H9 (cell line): Measurements from ENCODE around the gene TOP3B. TPM values are rescaled to one million over a fixed set of nuclear protein-coding genes. Genes with fewer than 3 reads are reported as not detected.

ENCODE experiments used
- DNase-seq: peaks from one replicate; pipeline ENCODE4 v3.0.0-alpha.2; 2017
- H2AFZ ChIP-seq: one replicate; pipeline ENCODE4 v1.6.1; 2013; ENCODE audit warnings: mild to moderate bottlenecking, low read length, control low read depth, moderate library complexity
- H2AK5ac ChIP-seq: 2 replicates; pipeline ENCODE4 v1.6.1; 2013; ENCODE audit warnings: low read length, control low read depth, mixed read lengths; ENCODE audit not compliant: insufficient read length
- H2BK120ac ChIP-seq: one replicate; pipeline ENCODE4 v1.6.1; 2013; ENCODE audit warnings: low read depth, mild to moderate bottlenecking, low read length, control low read depth, inconsistent platforms; ENCODE audit not compliant: poor library complexity, severe bottlenecking
- H2BK12ac ChIP-seq: 2 replicates; pipeline ENCODE4 v1.6.1; 2013; ENCODE audit warnings: low read length, control low read depth, mixed read lengths, low read depth; ENCODE audit not compliant: insufficient read length
- H2BK15ac ChIP-seq: 2 replicates; pipeline ENCODE4 v1.6.1; 2013; ENCODE audit warnings: low read depth, low read length, control low read depth
- H2BK20ac ChIP-seq: one replicate; pipeline ENCODE4 v1.6.1; 2013; ENCODE audit warnings: low read depth, mild to moderate bottlenecking, low read length, control low read depth, inconsistent platforms; ENCODE audit not compliant: poor library complexity, severe bottlenecking
- H2BK5ac ChIP-seq: 2 replicates; pipeline ENCODE4 v1.6.1; 2013; ENCODE audit warnings: low read length, control low read depth, mixed read lengths; ENCODE audit not compliant: insufficient read length
- H3K14ac ChIP-seq: 2 replicates; pipeline ENCODE4 v1.6.1; 2013; ENCODE audit warnings: low read length, control low read depth; ENCODE audit not compliant: insufficient read depth
- H3K18ac ChIP-seq: 2 replicates; pipeline ENCODE4 v1.6.1; 2013; ENCODE audit warnings: low read depth, mild to moderate bottlenecking, mixed read lengths, low read length, control low read depth; ENCODE audit not compliant: insufficient read length
- H3K23ac ChIP-seq: 2 replicates; pipeline ENCODE4 v1.6.1; 2013; ENCODE audit warnings: low read length, control low read depth, mixed read lengths, low read depth; ENCODE audit not compliant: insufficient read length
- H3K23me2 ChIP-seq: 2 replicates; pipeline ENCODE4 v1.6.1; 2013; ENCODE audit warnings: low read depth, mild to moderate bottlenecking, mixed read lengths, low read length, control low read depth; ENCODE audit not compliant: insufficient read length, poor library complexity, severe bottlenecking
- H3K27ac ChIP-seq: 2 replicates; pipeline ENCODE4 v1.5.1; 2013; ENCODE audit warnings: low read length, control low read depth, mixed read lengths, low read depth; ENCODE audit not compliant: insufficient read length
- H3K27me3 ChIP-seq: 2 replicates; pipeline ENCODE4 v1.6.1; 2013; ENCODE audit warnings: low read length, control low read depth, inconsistent platforms; ENCODE audit not compliant: insufficient read depth
- H3K4ac ChIP-seq: 2 replicates; pipeline ENCODE4 v1.6.1; 2013; ENCODE audit warnings: low read depth, mild to moderate bottlenecking, control low read depth, inconsistent platforms, low read length, moderate library complexity
- H3K4me1 ChIP-seq: 2 replicates; pipeline ENCODE4 v1.6.1; 2013; ENCODE audit warnings: low read length, control low read depth, inconsistent platforms; ENCODE audit not compliant: insufficient read depth
- H3K4me2 ChIP-seq: 2 replicates; pipeline ENCODE4 v1.6.1; 2013; ENCODE audit warnings: low read length, control low read depth, mixed read lengths; ENCODE audit not compliant: insufficient read length, insufficient read depth
- H3K56ac ChIP-seq: 2 replicates; pipeline ENCODE4 v1.6.1; 2013; ENCODE audit warnings: low read depth, mild to moderate bottlenecking, mixed read lengths, low read length, control low read depth; ENCODE audit not compliant: insufficient read length
- H3K79me1 ChIP-seq: 2 replicates; pipeline ENCODE4 v1.6.1; 2013; ENCODE audit warnings: low read depth, mild to moderate bottlenecking, moderate library complexity, low read length, control low read depth, inconsistent platforms; ENCODE audit not compliant: insufficient read depth, poor library complexity, severe bottlenecking
- H3K79me2 ChIP-seq: 2 replicates; pipeline ENCODE4 v1.6.1; 2013; ENCODE audit warnings: low read length, control low read depth, inconsistent platforms; ENCODE audit not compliant: insufficient read depth
- H3K9ac ChIP-seq: 2 replicates; pipeline ENCODE4 v1.6.1; 2013; ENCODE audit warnings: low read length, control low read depth, mixed read lengths; ENCODE audit not compliant: insufficient read length; ENCODE audit errors: extremely low read depth
- H3K9me3 ChIP-seq: one replicate; pipeline ENCODE4 v1.6.1; 2013; ENCODE audit warnings: low read depth, low read length, inconsistent platforms; ENCODE audit not compliant: control insufficient read depth
- H3T11ph ChIP-seq: one replicate; pipeline ENCODE4 v1.6.1; 2013; ENCODE audit warnings: mild to moderate bottlenecking, low read length, control low read depth, inconsistent platforms
- H4K20me1 ChIP-seq: one replicate; pipeline ENCODE4 v1.6.1; 2013; ENCODE audit not compliant: control insufficient read depth, insufficient read length, insufficient read depth
- H4K5ac ChIP-seq: 2 replicates; pipeline ENCODE4 v1.6.1; 2013; ENCODE audit warnings: low read depth, mild to moderate bottlenecking, mixed read lengths, low read length, control low read depth; ENCODE audit not compliant: insufficient read length
- H4K8ac ChIP-seq: replicated peaks from 2 replicates; pipeline ENCODE4 v1.6.1; 2013; ENCODE audit warnings: low read length, control low read depth, mixed read lengths, low read depth; ENCODE audit not compliant: insufficient read length
- H4K91ac ChIP-seq: 2 replicates; pipeline ENCODE4 v1.6.1; 2013; ENCODE audit warnings: low read depth, mild to moderate bottlenecking, moderate library complexity, mixed read lengths, low read length, control low read depth; ENCODE audit not compliant: insufficient read length
- H3K27ac Mint-ChIP-seq, 3 experiments: 2 replicates in 2 of 3; 3 replicates in 1 of 3; pipeline ENCODE4 v1.8.0; 2020 to 2021; ENCODE audit warnings: mixed read lengths in 3 of 3, mild to moderate bottlenecking in 1 of 3, moderate library complexity in 1 of 3
- H3K27me3 Mint-ChIP-seq: 2 replicates; pipeline ENCODE4 v1.8.0; 2021; ENCODE audit warnings: low read depth, mild to moderate bottlenecking, moderate library complexity, mixed read lengths
- H3K36me3 Mint-ChIP-seq, 3 experiments: 2 replicates in 2 of 3; 3 replicates in 1 of 3; pipeline ENCODE4 v1.8.0; 2020 to 2021; ENCODE audit warnings: low read depth in 3 of 3, mixed read lengths in 3 of 3; ENCODE audit not compliant: insufficient read depth in 1 of 3
- H3K4me1 Mint-ChIP-seq, 2 experiments: 2 replicates each; pipeline ENCODE4 v1.8.0; 2020; ENCODE audit warnings: mixed read lengths in 2 of 2
- H3K4me3 Mint-ChIP-seq, 2 experiments: 2 replicates in 1 of 2; 3 replicates in 1 of 2; pipeline ENCODE4 v1.8.0; 2020 to 2021; ENCODE audit warnings: mild to moderate bottlenecking in 2 of 2, mixed read lengths in 2 of 2, moderate library complexity in 1 of 2
- H3K9me3 Mint-ChIP-seq, 2 experiments: 2 replicates in 1 of 2; 3 replicates in 1 of 2; pipeline ENCODE4 v1.8.0; 2020; ENCODE audit warnings: mild to moderate bottlenecking in 2 of 2, mixed read lengths in 2 of 2, moderate library complexity in 1 of 2
- WGBS: extraction: QIAGEN DNeasy Blood & Tissue Kit; methylation state at CpG from one replicate; pipeline ENCODE4 v1.1.7; 2013; ENCODE audit warnings: missing lambda C conversion rate, low lambda C conversion rate, mixed read lengths; ENCODE audit not compliant: insufficient read length; ENCODE audit errors: extremely low coverage; 5-methylcytosine and 5-hydroxymethylcytosine counted together
- total RNA-seq: library from RNA; stranded (reverse); gene quantifications from 2 replicates; pipeline ENCODE4 v1.2.1, GENCODE V29; 2021
- TF ChIP-seq, protein P1 (sequence below): fragments of 200-600 bp; sonication (generic); conservative IDR thresholded peaks from 3 replicates; pipeline ENCODE4 v1.8.0; 2021; ENCODE audit warnings: antibody characterized with exemption, mild to moderate bottlenecking

The TOP3B gene
- total RNA-seq, 1 experiment from 2014 or later = 55.2 TPM

DNA sequence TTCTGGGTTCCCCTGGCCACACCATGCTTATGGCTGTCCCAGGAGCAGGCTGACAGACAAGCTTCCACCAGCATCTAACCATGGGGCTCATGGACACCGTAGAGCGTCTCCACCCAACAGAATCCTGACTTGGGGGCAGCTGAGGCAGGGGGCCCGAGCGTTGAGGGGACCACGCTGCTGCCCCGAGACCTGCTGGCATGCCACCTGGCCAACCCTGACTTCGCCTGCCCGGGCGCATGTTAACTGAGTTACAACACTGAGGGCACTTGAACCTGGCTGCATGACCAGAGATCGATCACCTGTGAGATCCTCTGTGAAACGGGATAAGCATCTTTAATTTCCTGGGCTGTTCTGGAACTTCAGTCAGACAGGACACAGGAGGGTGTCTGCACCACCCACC lies 43.7 kb downstream of the TOP3B start:
- Histone ChIP-seq H3K4ac (no peak overlapping the region), H3K18ac (no peak overlapping the region), H3K23ac (no peak overlapping the region), H4K20me1 (peaks cover 2% of the 10 kb centered on the region), H2BK120ac (no peak overlapping the region), H3K4me1 (no peaks in the 10 kb centered on the region), H2AK5ac (no peak overlapping the region), H3K27ac (no peak overlapping the region), H3K14ac (no peak overlapping the region), H3K4me2 (no peak overlapping the region), H2BK15ac (no peak overlapping the region), H4K8ac (no peak overlapping the region), H2AFZ (no peak overlapping the region), H3K9ac (no peak overlapping the region), H3K27me3 (no peaks in the 10 kb centered on the region), H3K79me1 (no peaks in the 10 kb centered on the region), H2BK5ac (no peak overlapping the region), H2BK12ac (no peak overlapping the region), H4K91ac (no peak overlapping the region), H2BK20ac (no peak overlapping the region), H3K79me2 (no peaks in the 10 kb centered on the region), H3K56ac (no peak overlapping the region), H3K9me3 (no peaks in the 10 kb centered on the region), H4K5ac (no peak overlapping the region), H3T11ph (no peak overlapping the region), H3K23me2 (peaks cover 4% of the 10 kb centered on the region)
- Mint-ChIP-seq H3K27ac (no peak overlapping the region), H3K36me3 (peaks cover 6 to 10% (median 6%) of the 10 kb centered on the region in 3 experiments; a peak in 6 of 7 replicates), H3K4me3 (peak overlapping the region; percentile 81 to 85), H3K27me3 (no peaks in the 10 kb centered on the region; the same call in 1 of the 2 replicates), H3K4me1 (peaks cover 2 to 8% of the 10 kb centered on the region in 2 experiments), H3K9me3 (no peaks in the 10 kb centered on the region)
- DNase-seq = no peak
- no CpG with 5 or more reads among the region's 11 CpGs for WGBS
- TF ChIP-seq, protein P1, sequence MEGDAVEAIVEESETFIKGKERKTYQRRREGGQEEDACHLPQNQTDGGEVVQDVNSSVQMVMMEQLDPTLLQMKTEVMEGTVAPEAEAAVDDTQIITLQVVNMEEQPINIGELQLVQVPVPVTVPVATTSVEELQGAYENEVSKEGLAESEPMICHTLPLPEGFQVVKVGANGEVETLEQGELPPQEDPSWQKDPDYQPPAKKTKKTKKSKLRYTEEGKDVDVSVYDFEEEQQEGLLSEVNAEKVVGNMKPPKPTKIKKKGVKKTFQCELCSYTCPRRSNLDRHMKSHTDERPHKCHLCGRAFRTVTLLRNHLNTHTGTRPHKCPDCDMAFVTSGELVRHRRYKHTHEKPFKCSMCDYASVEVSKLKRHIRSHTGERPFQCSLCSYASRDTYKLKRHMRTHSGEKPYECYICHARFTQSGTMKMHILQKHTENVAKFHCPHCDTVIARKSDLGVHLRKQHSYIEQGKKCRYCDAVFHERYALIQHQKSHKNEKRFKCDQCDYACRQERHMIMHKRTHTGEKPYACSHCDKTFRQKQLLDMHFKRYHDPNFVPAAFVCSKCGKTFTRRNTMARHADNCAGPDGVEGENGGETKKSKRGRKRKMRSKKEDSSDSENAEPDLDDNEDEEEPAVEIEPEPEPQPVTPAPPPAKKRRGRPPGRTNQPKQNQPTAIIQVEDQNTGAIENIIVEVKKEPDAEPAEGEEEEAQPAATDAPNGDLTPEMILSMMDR = no peak
